GM21360 (cell line): ENCODE measurements around the gene B3GNT8.
"Not testable (repeated sequence)": the region's sequence is repeated elsewhere in the genome, so short reads cannot be mapped to it uniquely, and the experiment has no call there.

ENCODE experiments used
- ATAC-seq: cut with Tn5 transposase; IDR thresholded peaks from one replicate; pipeline ENCODE4 v1.9.1; 2021; ENCODE audit warnings: mild to moderate bottlenecking, moderate library complexity; ENCODE audit not compliant: unreplicated experiment

Gene B3GNT8

DNA sequence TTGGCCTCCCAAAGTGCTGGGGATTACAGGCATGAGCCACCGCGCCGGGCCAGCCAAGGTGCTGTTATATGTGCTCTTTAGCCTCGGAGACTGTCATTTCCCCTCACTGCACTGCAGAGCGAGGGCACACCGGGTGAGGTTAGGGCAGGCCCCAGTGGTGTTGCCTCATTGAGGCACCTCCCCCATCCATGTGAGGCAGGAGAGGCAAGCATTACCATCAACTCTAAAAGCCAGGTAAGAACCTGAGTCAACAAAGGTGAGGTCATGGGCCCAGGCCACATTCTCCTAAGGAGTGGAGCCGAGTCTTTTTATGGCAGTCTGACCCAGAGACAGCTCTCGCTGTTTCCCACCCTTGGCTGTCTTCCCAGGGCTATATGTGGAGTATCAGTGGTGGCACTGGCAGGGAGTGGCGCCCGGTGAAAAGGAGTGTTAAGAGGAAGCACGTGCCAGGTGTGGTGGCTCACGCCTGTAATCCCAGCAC lies 10.9 kb downstream of the B3GNT8 start:
- no peak for ATAC-seq

DNA sequence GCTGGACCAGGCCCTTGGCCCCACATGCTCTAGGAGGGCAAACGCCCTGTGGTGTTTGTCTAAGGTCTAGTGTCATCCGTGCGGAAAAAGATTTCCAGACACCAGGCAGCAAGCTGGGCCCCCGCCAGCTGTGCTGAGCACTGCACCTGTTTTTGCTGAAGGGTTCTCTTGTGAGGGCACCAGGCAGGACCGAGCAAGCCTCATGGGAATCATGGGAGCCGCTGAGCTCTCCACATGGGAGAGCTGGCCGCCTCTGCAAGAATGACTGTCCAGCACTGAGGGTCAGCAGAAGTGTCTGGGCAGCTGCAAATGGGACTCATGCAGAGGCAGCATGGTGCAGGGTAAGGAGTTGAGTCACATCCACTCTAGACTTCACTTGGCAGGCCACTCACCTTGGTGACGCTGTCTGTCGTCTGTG lies 12.0 kb downstream of the B3GNT8 start:
- no peak for ATAC-seq

DNA sequence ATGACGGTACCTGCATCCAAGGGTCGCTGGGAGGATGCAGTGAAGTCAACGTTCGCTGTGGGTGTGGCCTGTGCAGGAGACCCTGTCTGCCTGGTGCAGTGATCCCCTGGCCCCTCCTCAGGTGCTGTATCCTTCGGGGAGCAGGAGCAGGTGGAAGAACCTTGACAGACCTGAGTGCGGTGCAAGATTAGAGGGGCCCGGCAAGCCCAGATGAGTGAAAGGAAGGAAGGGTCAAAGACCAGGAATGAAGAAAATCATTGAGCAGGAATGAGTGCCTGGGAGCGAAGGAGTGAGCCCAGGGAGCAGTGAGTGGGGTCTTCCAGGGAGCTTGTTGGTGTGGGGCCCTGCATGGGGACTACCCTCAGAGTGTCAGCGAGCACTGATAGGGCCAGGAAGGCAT lies 12.7 kb downstream of the B3GNT8 start:
- ATAC-seq = no peak

- no peak for ATAC-seq
Measured at GRCh38 chr19:41413947-41414346, 13.2 kb downstream of the B3GNT8 start.

DNA sequence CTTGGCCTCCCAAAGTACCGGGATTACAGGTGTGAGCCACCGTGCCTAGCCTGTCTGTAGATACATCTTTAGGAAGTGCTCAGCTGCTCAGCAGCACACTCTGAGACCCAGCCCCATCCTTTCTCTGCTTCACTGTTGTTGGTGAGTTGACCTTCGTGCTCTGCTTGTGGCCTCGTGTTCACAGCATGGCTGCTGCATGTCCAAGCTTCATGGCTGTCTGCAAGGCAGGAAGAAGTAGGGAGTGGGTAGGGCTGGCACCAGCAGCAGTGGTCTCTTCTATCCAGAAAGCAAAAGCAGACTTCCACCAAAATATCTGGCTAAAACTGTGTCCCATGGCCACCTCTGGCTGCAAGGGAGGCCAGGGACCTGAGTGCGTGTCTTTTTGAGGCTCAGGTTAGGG lies 14.2 kb downstream of the B3GNT8 start:
- no peak for ATAC-seq

DNA sequence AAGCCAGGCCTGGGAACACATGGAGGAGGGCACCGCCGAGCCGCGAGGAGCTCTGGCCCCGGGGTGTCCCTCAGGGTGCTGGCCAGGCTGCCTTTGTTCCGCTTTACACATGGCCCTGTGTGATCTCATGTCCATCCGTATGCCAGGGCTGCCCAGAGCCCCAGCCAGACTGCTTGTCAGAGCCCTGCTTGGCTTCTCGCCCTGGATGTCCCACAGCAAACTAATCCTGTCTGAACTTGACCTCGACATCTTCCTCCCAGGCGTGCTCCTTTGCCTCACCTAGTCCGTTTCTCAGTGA lies 15.3 kb downstream of the B3GNT8 start:
- ATAC-seq = no peak

DNA sequence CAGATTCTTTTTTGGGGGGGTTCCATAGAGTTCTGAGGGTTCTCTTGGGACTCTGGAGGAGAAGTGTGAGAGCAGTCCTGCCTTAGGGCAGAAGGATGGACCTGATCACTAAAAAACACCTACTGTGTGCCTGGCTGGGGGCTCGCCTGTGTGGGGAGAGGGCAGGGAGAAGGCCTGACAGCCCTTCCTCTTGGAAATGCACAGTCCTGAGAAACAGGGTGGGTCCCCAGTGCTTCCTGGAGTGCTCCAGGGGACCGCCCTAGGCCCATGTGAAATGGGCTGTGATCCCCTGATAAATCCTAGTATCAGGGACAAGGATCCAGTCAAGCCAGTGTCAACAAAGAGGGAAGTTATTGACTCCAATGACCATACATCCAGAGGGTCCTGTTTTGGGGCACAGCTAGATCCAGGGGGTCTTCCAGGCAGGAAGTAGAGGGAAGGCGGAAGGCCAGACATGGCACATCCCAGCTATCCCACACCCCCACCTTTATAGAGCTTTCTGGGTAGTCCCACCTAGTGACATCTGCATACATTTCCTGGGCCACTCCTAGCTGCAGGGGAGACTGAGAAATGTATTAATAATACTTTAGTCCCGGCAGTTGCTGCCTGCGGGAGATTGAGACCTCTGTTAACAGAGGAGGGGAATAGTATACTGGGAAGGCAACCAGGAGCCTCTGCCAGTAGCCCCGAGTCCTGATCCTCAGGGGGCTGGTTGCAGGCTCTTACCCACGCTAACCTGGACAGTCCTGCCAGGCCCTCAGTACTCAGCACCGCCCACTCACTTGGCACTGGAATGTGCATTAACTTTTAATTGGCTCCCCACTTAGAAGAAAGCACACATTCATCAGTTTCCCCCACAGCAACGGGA lies 15.8 kb downstream of the B3GNT8 start:
- ATAC-seq = no peak

- no peak for ATAC-seq
Measured at GRCh38 chr19:41410336-41411054, 16.7 kb downstream of the B3GNT8 start.

DNA sequence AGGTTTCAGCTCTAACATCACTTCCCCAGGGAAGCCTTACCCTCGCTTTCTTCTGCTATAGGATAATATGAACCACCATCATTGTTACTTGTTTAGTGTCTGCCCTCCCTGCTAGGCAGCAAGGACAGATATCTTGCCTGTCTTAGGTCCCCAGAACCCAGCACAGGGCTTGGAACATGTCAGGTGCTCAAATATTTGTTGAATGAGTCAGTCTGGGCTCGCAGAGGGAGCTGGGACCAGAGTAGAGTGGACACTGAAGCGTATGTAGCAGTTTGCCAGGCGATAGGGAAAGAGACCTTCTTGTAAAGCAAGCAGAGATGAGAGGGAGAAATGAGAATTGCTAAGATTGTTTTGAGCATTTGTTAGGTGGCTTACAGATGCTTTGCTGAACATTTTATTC lies 17.9 kb downstream of the B3GNT8 start:
- no peak for ATAC-seq

GRCh38 chr19:41408846-41409245 lies 18.3 kb downstream of the B3GNT8 start:
- not testable (repeated sequence) for ATAC-seq

GRCh38 chr19:41408256-41408655 lies 18.9 kb downstream of the B3GNT8 start:
- no peak for ATAC-seq

DNA sequence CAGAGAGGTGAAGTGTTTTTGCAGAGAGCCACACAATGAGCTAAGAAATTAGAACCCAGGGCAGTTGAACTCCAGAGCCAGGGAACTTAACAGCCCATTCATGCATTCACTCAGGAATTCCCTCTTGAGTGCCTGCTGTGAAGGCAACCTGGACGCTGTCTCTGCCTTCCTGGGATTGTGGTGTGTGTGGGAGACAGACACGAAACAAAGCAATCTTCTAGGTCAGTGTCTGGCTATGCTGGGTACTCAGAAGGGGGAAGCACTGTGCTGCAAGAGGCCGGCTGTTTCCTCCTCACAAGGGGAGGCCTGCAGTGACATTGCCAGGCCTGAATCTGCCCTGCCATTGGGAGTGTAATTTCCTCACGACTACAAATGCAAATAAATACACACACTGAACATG lies 19.9 kb downstream of the B3GNT8 start:
- ATAC-seq = no peak

GRCh38 chr19:41405776-41406175 lies 21.4 kb downstream of the B3GNT8 start:
- ATAC-seq = no peak

DNA sequence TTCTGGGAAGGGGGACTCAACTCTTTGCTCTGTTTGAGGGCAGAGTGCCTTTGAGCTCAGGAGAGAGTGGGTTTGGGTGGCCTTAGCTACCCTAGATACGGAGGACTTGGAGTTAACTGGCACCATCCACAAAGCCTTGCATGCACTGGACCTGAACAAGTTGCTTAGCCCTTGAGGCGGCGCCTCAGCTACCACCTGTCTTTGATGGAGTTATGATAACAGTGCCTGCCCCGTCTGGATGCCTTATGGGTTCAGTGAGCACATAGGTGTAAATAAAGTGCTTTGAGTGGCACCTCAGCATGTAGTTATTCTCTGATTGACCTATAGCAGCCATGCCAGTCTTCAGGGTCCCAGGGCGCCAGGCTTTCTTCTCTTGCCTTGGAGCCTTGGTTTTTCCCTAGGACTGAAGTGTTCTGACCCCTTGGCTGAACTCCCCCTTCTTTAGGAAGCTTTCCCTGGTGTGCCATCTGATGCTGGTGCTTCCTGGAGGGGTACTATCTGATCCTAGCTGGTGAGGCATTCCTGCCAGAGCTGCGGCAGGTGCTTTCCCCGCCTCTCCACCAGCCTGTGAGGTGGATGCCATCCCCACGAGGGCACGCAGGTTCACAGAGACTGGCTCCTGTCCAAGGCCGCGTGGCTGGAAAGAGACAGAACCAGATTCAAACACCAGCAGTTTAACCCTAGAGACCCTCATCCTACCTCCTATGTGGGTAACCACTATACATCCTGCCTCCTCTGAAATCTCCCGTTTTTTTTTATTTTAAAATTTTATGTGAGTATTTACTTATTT lies 23.8 kb downstream of the B3GNT8 start:
- ATAC-seq = no peak

- no peak for ATAC-seq
Measured at GRCh38 chr19:41402010-41402409, 25.2 kb downstream of the B3GNT8 start.

DNA sequence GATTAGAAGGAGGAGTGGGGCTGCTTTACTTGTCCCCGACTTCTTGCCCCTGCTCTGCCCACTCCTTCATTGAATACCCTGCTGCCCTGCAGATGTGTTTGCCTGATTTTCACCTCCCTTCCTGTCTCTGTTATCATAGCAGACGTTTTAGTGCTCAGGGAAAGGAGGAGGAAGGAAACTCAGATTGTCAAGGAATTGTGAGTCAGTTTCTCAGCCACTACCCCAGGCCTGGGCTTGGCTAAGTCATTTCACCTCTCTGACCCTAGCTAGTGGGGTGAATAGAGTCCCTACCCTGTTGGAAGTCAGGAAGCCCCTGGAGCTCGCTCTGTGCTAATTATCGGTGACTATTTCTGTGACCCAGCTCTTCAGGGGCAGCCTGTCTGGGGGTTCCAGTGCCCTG lies 25.7 kb downstream of the B3GNT8 start:
- ATAC-seq = no peak

GRCh38 chr19:41399525-41399924 lies 27.6 kb downstream of the B3GNT8 start:
- ATAC-seq = no peak

DNA sequence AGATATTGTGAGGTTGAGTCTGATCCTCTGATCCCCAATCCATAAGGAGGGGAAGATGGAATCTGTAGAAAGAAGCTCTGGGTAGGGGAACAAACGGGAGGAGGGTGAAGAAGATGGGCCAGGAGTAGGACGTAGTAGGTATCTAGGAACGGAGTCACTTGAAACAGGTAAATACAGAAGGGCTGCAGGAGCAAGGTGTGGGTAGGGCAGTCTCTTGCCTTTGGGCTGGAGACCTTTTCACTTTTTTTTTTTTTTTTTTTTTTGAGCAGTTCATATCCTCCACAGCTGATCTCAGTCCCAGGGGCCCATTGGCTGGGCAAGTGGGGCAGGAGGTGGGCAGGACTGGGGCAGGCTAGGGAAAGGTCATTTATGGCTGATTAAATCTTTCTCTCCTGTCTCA lies 28.1 kb downstream of the B3GNT8 start:
- no peak for ATAC-seq

DNA sequence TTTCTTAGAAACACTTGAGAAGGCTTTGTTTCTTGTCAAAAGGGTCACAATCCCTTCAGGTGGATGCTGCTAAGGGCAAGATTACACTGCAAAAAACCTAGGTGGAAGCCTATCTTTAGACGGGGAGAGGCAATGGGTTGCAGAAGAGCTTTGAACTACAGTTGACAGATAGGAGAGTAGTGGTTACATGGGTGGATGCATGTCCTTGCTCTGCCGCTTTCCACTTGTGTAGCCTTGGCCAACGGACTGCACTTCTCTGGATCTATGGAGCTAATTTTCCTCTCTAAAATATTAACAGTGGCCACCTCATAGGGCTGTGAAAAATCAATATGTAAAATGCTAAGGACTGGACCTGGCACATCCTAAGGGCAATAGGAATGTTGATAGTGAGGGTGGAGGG lies 28.6 kb downstream of the B3GNT8 start:
- ATAC-seq = no peak

- no peak for ATAC-seq
Measured at GRCh38 chr19:41398050-41398418, 29.1 kb downstream of the B3GNT8 start.
